Body of pancreas (tissue), 4 donors: ENCODE results near the gene TRERF1.

Experiments
- CTCF ChIP-seq, 7 experiments: fragments of 450-650 bp in 4 of 7; fragments of 200-600 bp in 3 of 7; sonication (generic) in 3 of 7; IDR thresholded peaks; one replicate each; pipeline ENCODE4 v1.5.1; 2016 to 2019; ENCODE audit warnings: antibody characterized with exemption in 7 of 7
- POLR2A ChIP-seq, 3 donors: fragments of 450-650 bp; IDR thresholded peaks; one replicate each; pipeline ENCODE4 v1.6.1; 2016; ENCODE audit warnings: antibody characterized with exemption in 3 of 3, mild to moderate bottlenecking in 2 of 3

DNA sequence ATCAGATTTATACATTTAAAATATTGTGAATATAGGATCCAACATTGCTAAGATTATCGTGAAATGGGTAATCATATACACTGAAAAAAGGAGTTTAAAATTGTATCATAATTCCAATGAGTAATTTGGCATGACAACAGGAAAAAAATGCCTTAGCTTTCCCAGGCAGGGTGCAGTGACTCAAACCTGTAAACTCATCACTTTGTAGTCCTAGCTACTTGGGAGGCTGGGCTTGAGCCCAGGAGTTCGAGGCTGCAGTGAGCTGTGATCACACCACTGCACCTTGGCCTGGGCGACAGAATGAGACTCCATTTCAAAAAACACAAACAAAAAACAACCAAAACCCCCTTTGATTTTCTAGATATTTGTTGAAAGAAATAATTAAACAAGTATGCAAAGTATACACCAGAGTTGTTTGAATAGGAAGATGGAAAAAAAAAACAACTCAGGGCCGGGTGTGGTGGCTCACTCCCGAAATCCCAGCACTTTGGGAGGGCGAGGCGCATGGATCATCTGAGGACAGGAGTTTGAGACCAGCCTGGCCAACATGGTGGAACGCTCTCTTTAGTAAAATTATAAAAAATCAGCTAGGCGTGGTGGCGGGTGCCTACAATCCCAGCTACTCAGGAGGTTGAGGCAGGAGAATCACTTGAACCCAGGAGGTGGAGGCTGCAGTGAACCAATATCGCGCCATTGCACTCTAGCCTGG, 98.7 kb downstream of the TRERF1 start:
- TF ChIP-seq CTCF (IDR thresholded peaks at IDR 0.05) (no peak), POLR2A (IDR thresholded peaks at IDR 0.05) (no peak)
